Measurements from ENCODE around the gene HP.

DNA sequence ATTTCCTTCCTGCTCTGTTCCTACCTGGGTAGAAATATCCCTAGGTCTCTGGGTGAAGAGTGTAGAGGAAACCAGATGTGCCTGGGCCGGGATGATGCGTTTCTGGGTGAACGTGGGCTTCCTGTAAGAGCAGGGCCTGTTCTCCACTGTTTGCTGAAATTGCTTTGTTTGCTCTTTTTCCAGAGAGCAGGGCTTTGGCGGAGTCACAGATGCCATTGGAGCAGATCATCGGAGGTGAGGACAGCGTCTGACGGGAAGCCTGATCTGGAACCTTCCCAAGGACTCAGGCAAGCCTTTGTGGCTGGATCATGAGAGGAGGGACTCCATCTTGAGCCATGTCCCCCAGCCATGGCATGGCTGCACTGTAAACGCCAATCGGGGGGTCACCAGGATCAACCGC is 30.3 kb upstream of the HP start:
- TF ChIP-seq CTCF (IDR thresholded peaks at IDR 0.05 in 2 of 3, conservative IDR thresholded peaks at IDR 0.05 in 1 of 3; ENCODE audit: borderline replicate concordance in 1 of 3, insufficient read depth in 1 of 3, low read depth in 2 of 3, low read length in 2 of 3) (no peak), EZH2 (IDR thresholded peaks at IDR 0.05) (no peak), CEBPB (IDR thresholded peaks at IDR 0.05; ENCODE audit: low read depth) (no peak), JUND (IDR thresholded peaks at IDR 0.05) (no peak), EZH2phosphoT487 (IDR thresholded peaks at IDR 0.05; ENCODE audit: borderline replicate concordance) (no peak), EGR1 (IDR thresholded peaks at IDR 0.05; ENCODE audit: low read depth) (no peak), POLR2A (IDR thresholded peaks at IDR 0.05; ENCODE audit: borderline replicate concordance, extremely low read depth, insufficient read depth, insufficient read length) (no peak)
